SK-N-SH treated with all-trans-retinoic acid at 6 μM for 48 hours (cell line): ENCODE measurements around the gene KRTAP10-10.
"Not testable (repeated sequence)": the region's sequence is repeated elsewhere in the genome, so short reads cannot be mapped to it uniquely, and the experiment has no call there.

Source experiments
- BACH2 ChIP-seq: fragments of 250-450 bp; sonication (Bioruptor Pico); IDR thresholded peaks from 2 replicates; pipeline ENCODE4 v1.9.0; 2021; ENCODE audit warnings: mild to moderate bottlenecking, borderline replicate concordance
- CREB5 ChIP-seq: fragments of 250-450 bp; sonication (Bioruptor Pico); IDR thresholded peaks from 2 replicates; pipeline ENCODE4 v1.5.1; 2020; ENCODE audit warnings: low read depth, mild to moderate bottlenecking, moderate library complexity
- PPARA ChIP-seq: fragments of 250-450 bp; sonication (Bioruptor Pico); IDR thresholded peaks from 2 replicates; pipeline ENCODE4 v1.5.0; 2020; ENCODE audit warnings: mild to moderate bottlenecking, borderline replicate concordance
- RARB ChIP-seq: fragments of 250-450 bp; sonication (Bioruptor Pico); IDR thresholded peaks from 2 replicates; pipeline ENCODE4 v1.8.0; 2021; ENCODE audit warnings: mild to moderate bottlenecking, moderate library complexity
- TCF4 ChIP-seq: fragments of 250-450 bp; sonication (Bioruptor Pico); IDR thresholded peaks from 2 replicates; pipeline ENCODE4 v1.8.0; 2021; ENCODE audit warnings: mild to moderate bottlenecking, moderate library complexity, borderline replicate concordance
- TOX ChIP-seq: fragments of 250-450 bp; sonication (Bioruptor Pico); IDR thresholded peaks from 2 replicates; pipeline ENCODE4 v1.8.0; 2021; ENCODE audit warnings: mild to moderate bottlenecking, moderate library complexity, borderline replicate concordance

- not testable (repeated sequence) for TF ChIP-seq PPARA; CREB5; TOX (CRISPR knock-in tag); TCF4; BACH2 (CRISPR knock-in tag); RARB
Measured at GRCh38 chr21:44627181-44627822, 9.9 kb upstream of the KRTAP10-10 start.
